GM18873 (cell line): ENCODE data around the gene COX10.
"Not testable (repeated sequence)": the region's sequence is repeated elsewhere in the genome, so short reads cannot be mapped to it uniquely, and the experiment has no call there.

Experiments used
- ATAC-seq: cut with Tn5 transposase; IDR thresholded peaks from one replicate; pipeline ENCODE4 v1.9.1; 2021; ENCODE audit warnings: mild to moderate bottlenecking, moderate library complexity, moderate number of reproducible peaks; ENCODE audit not compliant: unreplicated experiment, low FRiP score

COX10 gene

DNA sequence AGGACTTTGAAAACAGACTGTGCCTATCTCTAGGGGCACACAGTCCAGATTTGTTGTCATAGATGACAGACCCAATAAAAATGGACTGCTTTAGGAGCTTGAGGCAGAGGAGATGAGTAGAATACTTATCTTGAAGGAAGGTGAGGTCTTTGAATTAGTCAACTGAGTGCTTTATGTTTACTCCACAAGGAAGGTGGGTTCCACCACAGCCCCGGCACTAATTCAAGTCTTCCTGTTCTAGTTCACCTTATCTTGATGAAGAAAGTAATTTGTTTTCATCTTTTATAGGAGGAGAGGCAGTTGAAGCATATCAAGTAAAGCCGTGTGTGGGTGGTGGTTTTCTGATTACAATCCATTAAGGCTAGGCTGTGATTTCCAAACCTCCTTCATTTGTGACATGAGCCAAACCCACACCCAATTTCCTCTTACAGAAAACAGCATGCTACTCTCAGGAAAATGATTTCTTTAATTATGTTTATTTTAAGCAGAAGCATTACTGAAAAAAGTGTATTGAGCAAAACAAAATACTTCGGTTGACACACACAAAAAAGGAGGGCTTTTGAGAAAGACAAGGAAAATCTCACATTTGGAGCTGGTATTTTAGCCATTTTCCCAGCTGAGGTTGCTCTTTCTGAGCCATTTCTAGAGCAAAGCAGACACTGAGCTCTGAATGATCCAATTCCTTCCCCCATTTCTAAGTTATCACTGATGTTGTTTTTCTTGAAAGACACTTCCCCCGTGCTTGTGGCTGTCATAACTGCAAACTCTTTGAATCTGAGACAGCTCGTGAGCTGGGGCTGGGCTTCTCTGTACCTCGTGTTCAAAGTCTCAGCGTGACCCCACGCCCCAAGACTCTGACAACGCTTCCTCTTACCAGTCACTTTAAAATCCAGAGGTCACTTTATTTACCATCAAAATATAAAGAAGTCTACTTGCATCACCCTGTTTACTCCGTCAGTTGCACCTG is 132.0 kb downstream of the COX10 start:
- no peak for ATAC-seq

DNA sequence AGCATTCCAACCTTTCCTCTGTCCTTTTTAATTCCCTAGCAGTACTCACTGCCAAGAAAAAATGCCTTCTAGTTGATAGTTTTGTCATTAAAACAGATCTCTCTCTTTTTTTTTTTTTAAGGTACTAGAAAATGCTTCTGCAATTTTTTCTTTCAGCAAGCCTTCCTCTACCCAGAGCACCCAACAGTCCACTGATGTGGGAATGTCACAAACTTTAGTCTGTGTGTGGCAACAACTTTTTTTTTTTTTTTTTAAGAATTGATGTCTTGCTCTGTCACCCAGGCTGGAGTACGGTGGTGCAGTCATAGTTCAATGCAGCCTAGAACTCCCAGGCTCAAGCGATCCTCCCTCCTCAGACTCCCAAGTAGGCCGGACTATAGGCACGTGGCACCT is 132.7 kb downstream of the COX10 start:
- no peak for ATAC-seq

DNA sequence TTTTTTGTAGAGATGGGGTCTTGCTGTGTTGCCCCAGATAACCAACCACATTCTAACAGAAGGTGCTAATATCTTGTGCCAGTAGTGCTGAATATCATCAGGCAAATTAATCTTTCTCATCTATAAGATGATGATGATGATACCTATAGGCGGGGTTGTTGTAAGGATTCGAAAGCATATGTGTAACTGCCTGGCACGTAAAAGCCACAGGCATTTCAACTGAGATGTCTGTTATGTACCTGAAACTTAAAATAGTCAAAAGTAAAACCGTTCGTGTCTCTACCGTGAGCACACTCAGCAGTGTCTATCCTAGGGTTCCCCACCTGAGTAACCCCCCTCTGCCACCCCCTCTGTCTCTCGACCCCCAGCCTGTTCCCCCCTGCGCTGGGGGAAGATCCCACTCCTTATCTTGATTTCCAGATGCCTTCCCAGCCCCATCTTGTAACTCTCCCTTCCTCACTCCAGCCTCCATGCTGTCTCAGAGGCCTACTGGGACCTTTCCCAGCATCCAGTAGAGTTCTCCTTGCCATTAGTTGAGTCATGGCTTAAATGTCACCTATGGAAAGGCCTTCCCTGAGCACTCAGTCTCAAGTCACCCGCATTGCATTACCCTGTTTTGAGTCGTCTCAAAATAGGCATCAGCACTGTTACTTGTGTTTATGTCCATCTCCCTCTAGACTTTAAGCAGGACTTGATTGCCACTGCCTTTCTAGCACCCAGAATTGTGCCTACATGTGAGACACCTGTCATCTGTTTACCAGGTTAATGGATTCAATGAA is 133.3 kb downstream of the COX10 start:
- no peak for ATAC-seq

DNA sequence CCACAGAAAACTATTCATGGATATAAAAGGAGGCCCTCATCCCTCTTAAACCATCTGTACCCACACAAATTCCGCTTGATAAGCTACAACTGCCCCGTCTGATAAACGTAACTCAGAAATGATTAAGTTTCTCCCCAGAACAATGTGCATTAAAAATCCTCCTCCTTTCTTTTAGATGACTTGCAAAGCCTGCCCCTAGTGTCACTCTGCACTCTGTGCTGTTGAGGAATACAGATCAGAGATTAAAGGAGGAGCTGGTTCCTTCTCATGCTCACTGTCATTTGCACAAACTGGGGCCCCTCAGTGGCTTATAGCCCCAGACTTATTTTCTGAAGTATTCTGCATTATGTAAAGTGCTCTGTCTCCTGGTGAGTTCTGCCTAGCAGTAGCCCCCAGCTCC is 134.1 kb downstream of the COX10 start:
- ATAC-seq = no peak

DNA sequence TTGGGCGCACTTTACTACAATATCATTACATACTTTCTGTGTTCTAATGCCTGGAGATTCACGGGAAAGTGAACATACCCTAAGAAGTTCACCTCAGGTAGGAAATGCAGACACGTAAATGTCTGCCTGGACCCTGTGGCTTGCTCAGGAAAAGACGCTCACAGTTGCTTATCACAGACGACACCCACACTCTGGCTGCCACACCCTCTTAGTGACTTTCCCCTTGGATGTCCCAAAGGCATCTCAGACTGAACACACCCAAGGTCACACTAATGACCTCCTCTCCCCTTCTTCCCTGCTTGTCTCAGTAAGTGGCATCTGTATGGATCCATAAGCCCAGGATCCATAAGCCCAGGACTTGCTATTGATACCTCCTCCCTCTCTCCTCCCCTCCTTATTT is 134.8 kb downstream of the COX10 start:
- no peak for ATAC-seq

DNA sequence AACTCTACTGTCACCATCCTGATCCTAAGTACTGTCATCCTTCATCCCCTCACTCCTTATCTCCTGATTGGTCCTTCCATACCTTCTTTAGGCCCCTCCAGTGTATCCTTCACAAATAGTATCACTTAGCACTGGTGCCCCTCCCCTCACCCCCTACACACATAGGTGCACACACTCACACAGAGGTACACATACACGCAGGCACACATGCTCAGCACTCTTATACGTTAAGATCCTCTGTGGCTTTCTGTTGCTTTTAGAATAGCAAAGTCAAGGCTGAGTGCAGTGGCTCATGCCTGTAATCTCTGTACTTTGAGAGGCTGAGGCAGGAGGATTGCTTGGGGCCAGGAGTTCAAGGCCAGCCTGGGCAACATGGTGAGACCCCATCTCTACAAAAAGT is 135.2 kb downstream of the COX10 start:
- ATAC-seq = no peak

DNA sequence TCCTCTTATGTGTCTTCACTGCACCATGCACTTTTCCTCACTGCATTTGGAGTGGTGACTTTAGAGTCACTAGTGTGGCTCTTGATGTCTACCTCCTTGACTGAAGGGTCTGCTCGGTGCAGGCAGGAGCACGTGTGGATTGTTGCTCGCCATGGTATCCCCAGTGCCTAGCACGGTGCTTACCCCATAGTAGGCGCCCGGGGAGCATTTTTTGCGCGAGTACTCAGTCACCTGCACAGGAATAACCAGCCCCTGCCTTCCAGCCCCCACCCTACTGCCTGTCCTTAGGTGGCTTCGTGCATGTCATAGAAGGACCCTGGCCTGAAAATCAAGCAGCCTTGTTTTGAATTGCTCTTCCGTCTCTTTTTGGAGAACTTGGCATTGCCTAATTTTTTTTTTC is 136.1 kb downstream of the COX10 start:
- ATAC-seq = no peak

DNA sequence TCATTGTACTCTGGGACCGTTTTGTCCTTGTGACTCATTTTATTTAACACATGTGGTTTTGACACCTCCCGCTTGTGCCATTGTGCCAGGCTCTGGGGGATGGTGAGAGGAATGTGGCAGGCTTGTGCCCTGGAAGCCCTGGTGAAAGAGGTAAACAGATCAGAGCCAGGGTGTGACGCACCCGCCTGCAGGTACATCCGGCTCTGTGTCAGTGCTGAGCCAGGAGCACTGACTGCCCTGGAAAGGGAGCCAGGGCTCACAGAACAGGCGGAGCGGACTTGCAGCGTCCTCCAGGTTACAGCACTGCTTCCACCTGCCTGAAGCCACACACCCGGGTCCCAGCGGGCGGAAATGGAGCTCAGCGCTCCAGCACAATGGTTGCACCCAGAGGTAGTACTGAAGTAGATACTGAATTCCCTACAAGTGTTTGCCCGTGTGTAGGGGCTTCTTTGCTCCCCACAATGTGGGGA is 136.7 kb downstream of the COX10 start:
- ATAC-seq = no peak

DNA sequence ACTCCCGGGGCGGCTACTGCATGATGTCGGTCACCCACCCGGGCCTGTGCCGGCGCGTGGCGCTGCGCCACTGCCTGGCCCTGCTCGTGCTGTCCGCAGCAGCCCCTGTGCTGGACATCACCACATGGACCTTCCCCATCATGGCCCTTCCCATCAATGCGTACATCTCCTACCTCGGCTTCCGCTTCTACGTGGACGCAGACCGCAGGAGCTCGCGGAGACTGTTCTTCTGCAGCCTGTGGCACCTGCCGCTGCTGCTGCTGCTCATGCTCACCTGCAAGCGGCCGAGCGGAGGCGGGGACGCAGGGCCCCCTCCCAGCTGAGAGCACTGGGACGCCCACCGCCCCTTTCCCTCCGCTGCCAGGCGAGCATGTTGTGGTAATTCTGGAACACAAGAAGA is 137.6 kb downstream of the COX10 start:
- no peak for ATAC-seq

DNA sequence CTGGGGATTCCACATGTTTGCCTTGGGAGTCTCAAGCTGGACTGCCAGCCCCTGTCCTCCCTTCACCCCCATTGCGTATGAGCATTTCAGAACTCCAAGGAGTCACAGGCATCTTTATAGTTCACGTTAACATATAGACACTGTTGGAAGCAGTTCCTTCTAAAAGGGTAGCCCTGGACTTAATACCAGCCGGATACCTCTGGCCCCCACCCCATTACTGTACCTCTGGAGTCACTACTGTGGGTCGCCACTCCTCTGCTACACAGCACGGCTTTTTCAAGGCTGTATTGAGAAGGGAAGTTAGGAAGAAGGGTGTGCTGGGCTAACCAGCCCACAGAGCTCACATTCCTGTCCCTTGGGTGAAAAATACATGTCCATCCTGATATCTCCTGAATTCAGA is 138.5 kb downstream of the COX10 start:
- ATAC-seq = no peak

DNA sequence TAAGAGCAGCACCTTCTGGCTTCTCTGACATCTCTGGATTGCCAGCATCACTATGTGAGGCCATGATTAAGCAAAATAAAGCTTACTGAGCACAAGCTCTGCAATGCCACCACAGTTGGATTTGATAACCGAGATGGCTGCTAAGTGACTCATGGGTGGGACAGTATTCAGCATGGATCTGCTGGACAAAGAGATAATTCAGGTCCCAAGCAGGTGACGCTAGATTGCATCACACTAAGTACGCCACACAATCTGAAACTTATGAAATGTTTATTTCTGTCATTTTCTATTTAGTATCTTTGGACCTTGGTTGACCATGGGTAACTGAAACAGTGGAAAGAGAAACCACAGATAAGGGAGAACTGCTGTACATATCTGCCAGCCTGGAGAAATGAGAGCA is 139.9 kb downstream of the COX10 start:
- no peak for ATAC-seq

DNA sequence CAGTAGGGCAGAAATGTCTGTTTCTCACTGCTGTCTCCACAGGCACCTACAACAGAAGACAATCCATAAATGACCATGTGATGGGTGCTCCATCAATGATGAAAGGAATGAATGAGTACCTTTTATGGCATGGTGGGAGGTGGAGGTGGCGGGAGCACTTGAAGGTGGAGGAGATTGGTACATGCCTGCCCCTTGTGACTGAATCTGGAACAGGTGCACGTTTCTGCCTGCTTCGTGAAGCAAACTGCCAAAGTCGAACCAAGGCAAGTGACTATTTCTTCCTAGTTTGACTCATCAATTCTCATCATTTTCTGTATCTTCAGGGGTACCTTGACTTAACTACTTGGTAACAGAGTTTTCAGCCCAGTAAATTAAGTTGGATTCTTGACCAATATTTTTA is 141.9 kb downstream of the COX10 start:
- no peak for ATAC-seq

DNA sequence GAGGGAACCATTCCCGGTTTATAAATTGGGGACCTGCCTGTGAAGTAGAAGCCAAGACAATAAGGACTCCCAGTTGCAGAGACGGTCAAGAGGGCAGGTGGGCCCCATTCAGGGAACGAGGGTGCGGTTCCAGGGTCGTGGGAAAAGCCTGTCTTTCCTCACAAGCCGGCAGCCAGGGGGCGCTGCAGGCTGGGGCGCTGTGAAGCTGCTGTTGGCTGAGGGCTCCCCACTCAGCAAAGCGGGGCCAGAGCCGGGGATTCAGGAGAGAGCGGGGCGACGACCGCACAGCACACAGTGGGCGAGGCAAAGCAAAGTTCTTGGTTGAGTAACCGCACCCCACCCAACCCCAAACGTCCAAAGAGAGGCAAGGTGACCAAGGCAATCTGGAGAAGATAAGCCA is 142.5 kb downstream of the COX10 start:
- ATAC-seq = no peak

DNA sequence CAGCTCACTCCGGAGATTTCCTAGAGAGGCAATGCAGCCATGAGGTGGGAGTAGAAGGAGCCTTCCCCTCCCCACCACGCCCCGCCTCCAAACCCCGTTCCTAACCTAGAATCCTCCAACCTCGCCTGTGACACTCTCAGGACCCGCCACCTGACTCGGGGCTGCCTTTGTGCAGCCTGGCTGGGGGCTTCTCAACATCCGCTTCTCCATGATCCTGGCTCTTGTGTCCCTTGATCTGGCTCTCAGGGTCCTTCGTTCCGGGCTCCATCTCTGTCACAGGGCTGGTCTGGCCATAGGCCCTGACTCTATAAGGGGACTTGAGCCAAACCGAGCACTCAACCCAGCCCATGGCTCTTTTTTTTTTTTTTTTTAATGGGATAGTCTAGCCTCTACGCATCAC is 143.1 kb downstream of the COX10 start:
- ATAC-seq = no peak

DNA sequence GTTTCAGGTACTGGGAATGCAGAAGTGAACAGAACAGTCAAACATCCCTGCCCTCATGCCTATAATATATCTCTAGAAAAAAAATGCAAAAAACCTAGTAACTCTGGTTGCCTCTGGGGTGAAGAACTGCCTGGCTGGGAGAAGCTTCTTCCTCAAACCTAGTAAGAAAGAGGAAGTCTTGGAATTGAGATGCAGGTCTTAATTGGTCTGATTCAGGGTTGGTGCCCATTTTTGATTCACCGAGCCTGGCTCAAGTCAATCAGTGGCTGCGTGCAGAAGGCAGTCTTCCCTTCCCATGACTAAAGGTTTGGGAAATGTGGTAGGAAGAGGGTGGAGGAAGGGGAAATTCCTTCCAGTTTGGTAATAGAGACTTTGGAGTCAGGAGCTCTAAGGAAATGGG is 145.0 kb downstream of the COX10 start:
- no peak for ATAC-seq

DNA sequence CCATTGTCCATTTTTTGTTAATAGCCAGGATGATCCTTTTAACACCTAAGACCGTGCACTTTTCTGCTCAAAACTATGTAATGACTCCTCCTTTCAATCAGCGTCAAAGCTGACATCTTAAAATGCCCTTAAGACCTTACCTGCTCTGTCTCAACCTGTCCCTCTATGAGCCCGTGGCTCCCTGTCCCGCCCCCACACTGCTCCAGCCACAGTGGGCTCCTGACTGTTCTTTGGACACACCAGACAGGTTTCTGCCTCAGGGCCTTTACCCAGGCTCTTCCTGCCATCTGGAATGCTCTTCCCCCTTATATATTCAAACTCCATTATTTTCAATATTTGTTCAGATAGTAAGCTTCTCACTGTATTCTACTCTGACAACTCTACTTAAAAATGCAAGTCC is 153.3 kb downstream of the COX10 start:
- no peak for ATAC-seq

DNA sequence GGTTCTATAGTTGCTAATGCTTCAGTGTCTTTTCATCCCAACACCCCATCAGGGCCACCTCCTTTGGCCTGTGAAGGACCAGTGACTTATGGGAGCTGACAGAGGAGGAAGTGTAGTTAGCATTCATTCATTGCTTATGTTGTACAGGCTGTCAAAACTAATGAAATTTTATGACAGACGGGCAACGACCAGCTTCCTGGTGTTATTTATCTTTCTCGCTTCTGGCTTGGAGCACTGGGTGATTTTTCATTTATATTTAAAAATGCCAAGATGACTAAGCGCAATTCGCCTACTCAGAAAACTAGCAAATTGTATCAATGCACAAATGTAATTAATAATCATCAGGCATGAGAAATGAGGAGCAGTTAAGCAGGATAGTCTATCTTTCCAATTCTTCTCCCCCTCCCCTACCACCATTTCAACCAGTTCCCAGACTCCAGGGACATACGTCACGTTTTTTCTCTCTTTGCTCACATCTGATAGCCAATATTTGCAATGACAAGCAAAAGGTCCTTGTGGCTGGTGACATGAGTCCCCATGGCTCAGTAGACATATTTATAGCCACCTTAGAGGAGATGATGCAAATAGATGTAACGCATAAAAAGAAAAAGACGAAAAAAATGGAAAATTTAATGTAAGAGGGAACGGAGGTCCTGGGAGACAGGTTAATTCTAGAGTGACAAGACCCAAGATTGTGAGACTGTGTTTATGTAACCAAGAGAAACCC is 156.1 kb downstream of the COX10 start:
- no peak for ATAC-seq

DNA sequence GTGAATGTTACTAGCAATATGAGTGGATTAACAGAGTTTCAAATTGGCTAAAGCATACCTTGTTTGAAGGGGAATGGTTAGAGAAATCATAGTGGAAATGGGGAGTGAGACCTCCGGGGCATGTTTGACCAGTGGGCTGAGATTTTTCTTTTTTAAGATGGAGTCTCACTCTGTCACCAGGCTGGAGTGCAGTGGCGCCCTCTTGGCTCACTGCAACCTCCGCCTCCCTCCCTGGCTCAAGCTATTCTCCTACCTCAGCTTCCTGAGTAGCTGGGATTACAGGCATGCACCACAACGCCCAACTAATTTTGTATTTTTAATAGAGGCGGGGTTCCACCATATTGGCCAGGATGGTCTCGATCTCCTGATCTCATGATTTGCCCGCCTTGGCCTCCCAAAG is 157.7 kb downstream of the COX10 start:
- no peak for ATAC-seq

DNA sequence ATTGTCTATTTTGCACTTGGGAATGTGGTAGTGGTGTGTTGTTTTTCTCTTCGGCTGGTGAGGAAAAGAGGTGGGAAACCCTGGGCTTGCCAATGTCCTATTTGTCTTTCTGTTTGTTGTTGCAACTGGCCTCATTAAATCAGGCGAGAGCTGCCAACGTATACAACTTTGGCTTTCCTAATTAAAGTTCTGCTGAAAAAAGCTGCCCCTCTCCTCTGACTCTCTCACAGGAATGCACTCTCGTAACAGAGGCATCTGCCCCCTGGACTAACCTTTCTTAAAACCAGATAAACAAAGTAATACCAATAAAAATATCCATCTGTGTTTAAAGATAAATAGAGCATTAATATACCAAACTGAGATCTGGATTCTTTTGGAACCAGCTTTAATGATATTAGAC is 159.6 kb downstream of the COX10 start:
- ATAC-seq = no peak

DNA sequence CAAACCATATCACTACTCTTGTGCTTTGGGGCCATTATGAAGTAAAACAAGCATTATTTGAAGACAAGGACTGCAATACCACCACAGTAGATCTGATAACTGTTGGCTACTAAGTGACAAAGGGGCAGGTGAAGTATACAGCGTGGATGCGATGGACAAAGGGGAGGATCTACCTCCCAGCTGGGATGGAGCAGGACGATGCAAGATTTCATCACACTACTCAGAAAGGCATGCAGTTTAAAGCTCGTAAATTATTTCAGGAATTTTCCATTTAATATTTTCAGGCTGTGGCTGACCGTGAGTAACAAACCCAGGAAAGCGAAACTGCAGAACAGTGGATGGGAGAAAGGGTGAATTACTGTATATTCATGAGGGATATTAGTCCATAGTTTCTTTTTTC is 161.9 kb downstream of the COX10 start:
- not testable (repeated sequence) for ATAC-seq

DNA sequence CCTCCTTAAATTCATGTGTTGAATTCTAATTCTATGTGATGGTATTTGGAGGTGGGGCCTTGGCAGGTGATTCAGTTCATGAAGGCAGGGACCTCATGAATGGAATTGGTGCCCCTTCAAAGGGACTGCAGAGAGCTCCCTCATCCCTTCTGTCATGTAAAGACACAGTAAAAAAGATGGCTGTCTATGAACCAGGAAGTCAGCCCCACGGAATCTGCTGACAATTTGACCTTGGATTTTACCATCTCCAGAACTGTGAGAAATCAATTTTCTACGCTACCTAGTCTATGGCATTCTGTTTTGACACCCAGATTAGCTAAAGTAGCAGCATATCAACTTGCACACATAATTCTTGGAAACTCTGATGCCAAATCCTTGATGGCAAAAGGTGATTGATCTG is 165.7 kb downstream of the COX10 start:
- ATAC-seq = not testable (repeated sequence)
